Vagina (tissue), 2 donors: ENCODE results near the gene CCBE1.

Source experiments
- CTCF ChIP-seq, 3 experiments: fragments of 450-650 bp in 2 of 3; fragments of 200-600 bp in 1 of 3; sonication (generic) in 1 of 3; IDR thresholded peaks; one replicate each; pipeline ENCODE4 v1.5.1; 2017 to 2019; ENCODE audit warnings: antibody characterized with exemption in 3 of 3, mild to moderate bottlenecking in 2 of 3, moderate library complexity in 2 of 3
- POLR2A ChIP-seq, 2 donors: fragments of 450-650 bp; IDR thresholded peaks; one replicate each; pipeline ENCODE4 v1.6.1; 2017; ENCODE audit warnings: antibody characterized with exemption in 2 of 2, mild to moderate bottlenecking in 2 of 2, moderate library complexity in 2 of 2
- POLR2AphosphoS5 ChIP-seq, 2 donors: sonication (generic); formaldehyde crosslinking; IDR thresholded peaks; one replicate each; pipeline ENCODE4 v1.9.0; 2017; ENCODE audit warnings: antibody characterized with exemption in 2 of 2, mild to moderate bottlenecking in 2 of 2, low read depth in 1 of 2; ENCODE audit not compliant: insufficient read depth in 1 of 2

- TF ChIP-seq CTCF (IDR thresholded peaks at IDR 0.05) (no peak), POLR2A (IDR thresholded peaks at IDR 0.05) (no peak), POLR2AphosphoS5 (IDR thresholded peaks at IDR 0.05; ENCODE audit: insufficient read depth in 1 of 2, low read depth in 1 of 2) (no peak)
Observed at GRCh38 chr18:59477849-59478248, 219.4 kb downstream of the CCBE1 start.
